K562 (cell line): ENCODE data around the gene ZNF384. TPM values are rescaled to one million over a fixed set of nuclear protein-coding genes. Genes with fewer than 3 reads are reported as not detected.

Source experiments
- BCOR ChIP-seq: fragments of 450-650 bp; IDR thresholded peaks from 2 replicates; pipeline ENCODE4 v1.6.1; 2016
- DDX20 ChIP-seq: fragments of 450-650 bp; IDR thresholded peaks from 2 replicates; pipeline ENCODE4 v1.6.1; 2016; ENCODE audit warnings: missing genetic modification characterization, low read depth, mild to moderate bottlenecking, missing compliant biosample characterization, moderate library complexity
- FOXK1 ChIP-seq: sonication (generic); formaldehyde crosslinking; IDR thresholded peaks from 2 replicates; pipeline ENCODE4 v1.8.0; 2022; ENCODE audit warnings: missing genetic modification reagents, mild to moderate bottlenecking, borderline replicate concordance
- FUS ChIP-seq: fragments of 200-400 bp; formaldehyde crosslinking; optimal IDR thresholded peaks from 2 replicates; pipeline ENCODE3; 2017; ENCODE audit warnings: low read depth, low read length
- KDM5B ChIP-seq: fragments of 200-600 bp; sonication (generic); IDR thresholded peaks from 2 replicates; pipeline ENCODE4 v1.6.1; 2012; ENCODE audit warnings: low read depth, mild to moderate bottlenecking, moderate library complexity, low read length, control low read depth, inconsistent platforms; ENCODE audit not compliant: insufficient replicate concordance
- MGA ChIP-seq: fragments of 450-650 bp; IDR thresholded peaks from 2 replicates; pipeline ENCODE4 v1.6.1; 2016; ENCODE audit warnings: mild to moderate bottlenecking, moderate library complexity
- MTA3 ChIP-seq: fragments of 450-650 bp; formaldehyde crosslinking; IDR thresholded peaks from 2 replicates; pipeline ENCODE4 v1.6.1; 2017; ENCODE audit warnings: mild to moderate bottlenecking, borderline replicate concordance
- OTX1 ChIP-seq: fragments of 450-650 bp; formaldehyde crosslinking; IDR thresholded peaks from 2 replicates; pipeline ENCODE4 v1.4.0; 2022; ENCODE audit warnings: mild to moderate bottlenecking
- POLR2B ChIP-seq: fragments of 450-650 bp; IDR thresholded peaks from 2 replicates; pipeline ENCODE4 v1.6.1; 2018; ENCODE audit warnings: low read depth; ENCODE audit not compliant: partially characterized antibody
- TAF1 ChIP-seq: IDR thresholded peaks from 2 replicates; pipeline ENCODE4 v1.6.1; 2011; ENCODE audit warnings: mild to moderate bottlenecking, low read length, moderate library complexity; ENCODE audit not compliant: insufficient read depth, control insufficient read depth, severe bottlenecking; ENCODE audit errors: extremely low read depth
- ZNF175 ChIP-seq: fragments of 200-800 bp; sonication (Bioruptor generic); IDR thresholded peaks from 2 replicates; pipeline ENCODE4 v1.6.1; 2016; ENCODE audit warnings: low read depth, mild to moderate bottlenecking, missing genetic modification characterization, missing compliant biosample characterization
- polyA plus RNA-seq, 8 experiments: library from polyadenylated mRNA; depleted of rRNA in 4 of 8; stranded (reverse) in 5 of 8; unstranded in 3 of 8; fragments of >200 nt; fragmentation: Nextera tagmentation in 2 of 8; fragmentation: Illumina TruSeq in 1 of 8; extraction: Ambion mirVana in 2 of 8; extraction: Trizol in 1 of 8; gene quantifications; 2 replicates each; pipeline versions ENCODE4 v1.2.1 to v1.2.3, GENCODE V29; 2011 to 2014; ENCODE audit warnings: inconsistent platforms in 1 of 8, missing spikeins in 1 of 8
- total RNA-seq, 7 experiments: library from RNA; depleted of rRNA in 6 of 7; stranded (reverse); fragments of >200 nt in 6 of 7; fragmentation: Illumina TruSeq in 2 of 7; extraction: Trizol in 2 of 7; gene quantifications; 2 replicates each; pipeline versions ENCODE4 v1.2.1 to v1.2.3, GENCODE V29; 2011 to 2021; ENCODE audit warnings: low replicate concordance in 1 of 7

Gene ZNF384
- total and polyA plus RNA-seq, 9 of the 15 experiments (the other 6 are each of a cell fraction or from before 2014, with no cell fraction given), result 0.36 to 64.8 (median 21.3) TPM

- no peak for TF ChIP-seq MGA
- peak; percentile 23; the same call in 1 of the 2 replicates for TF ChIP-seq ZNF175 (CRISPR knock-in tag)
- no peak for TF ChIP-seq FOXK1
- TF ChIP-seq BCOR, result peak; percentile 22; the same call in 1 of the 2 replicates
- no peak for TF ChIP-seq OTX1
- TF ChIP-seq POLR2B, result no peak
- no peak for TF ChIP-seq FUS
- TF ChIP-seq DDX20 (tag), result no peak
- TF ChIP-seq MTA3, result no peak; the same call in 1 of the 2 replicates
- TF ChIP-seq TAF1, result peak; percentile 42
- peak; percentile 30 for TF ChIP-seq KDM5B
These were observed 53.2 kb downstream of the ZNF384 start, which contains the start of gene LPAR5 (continued) for GRCh38 chr12:6635856-6636531.
